Sigmoid colon (tissue), 4 donors: ENCODE measurements around the gene CYP4F11.

Experiments
- POLR2A ChIP-seq, 2 donors: fragments of 450-650 bp; IDR thresholded peaks; one replicate each; pipeline ENCODE4 v1.6.1; 2016; ENCODE audit warnings: antibody characterized with exemption in 2 of 2, mild to moderate bottlenecking in 2 of 2, moderate library complexity in 2 of 2
- POLR2AphosphoS5 ChIP-seq, 4 donors: sonication (generic); formaldehyde crosslinking; IDR thresholded peaks; one replicate each; pipeline ENCODE4 v1.6.1; 2017; ENCODE audit warnings: antibody characterized with exemption in 4 of 4
- TF ChIP-seq, protein P1 (sequence below), 4 experiments: fragments of 450-650 bp in 3 of 4; fragments of 200-600 bp in 1 of 4; IDR thresholded peaks; one replicate each; pipeline ENCODE4 v1.5.1; 2016 to 2019; ENCODE audit warnings: antibody characterized with exemption in 4 of 4, mild to moderate bottlenecking in 3 of 4, moderate library complexity in 2 of 4

GRCh38 chr19:15897026-15897737 lies 37.1 kb downstream of the CYP4F11 start:
- TF ChIP-seq, protein P1, sequence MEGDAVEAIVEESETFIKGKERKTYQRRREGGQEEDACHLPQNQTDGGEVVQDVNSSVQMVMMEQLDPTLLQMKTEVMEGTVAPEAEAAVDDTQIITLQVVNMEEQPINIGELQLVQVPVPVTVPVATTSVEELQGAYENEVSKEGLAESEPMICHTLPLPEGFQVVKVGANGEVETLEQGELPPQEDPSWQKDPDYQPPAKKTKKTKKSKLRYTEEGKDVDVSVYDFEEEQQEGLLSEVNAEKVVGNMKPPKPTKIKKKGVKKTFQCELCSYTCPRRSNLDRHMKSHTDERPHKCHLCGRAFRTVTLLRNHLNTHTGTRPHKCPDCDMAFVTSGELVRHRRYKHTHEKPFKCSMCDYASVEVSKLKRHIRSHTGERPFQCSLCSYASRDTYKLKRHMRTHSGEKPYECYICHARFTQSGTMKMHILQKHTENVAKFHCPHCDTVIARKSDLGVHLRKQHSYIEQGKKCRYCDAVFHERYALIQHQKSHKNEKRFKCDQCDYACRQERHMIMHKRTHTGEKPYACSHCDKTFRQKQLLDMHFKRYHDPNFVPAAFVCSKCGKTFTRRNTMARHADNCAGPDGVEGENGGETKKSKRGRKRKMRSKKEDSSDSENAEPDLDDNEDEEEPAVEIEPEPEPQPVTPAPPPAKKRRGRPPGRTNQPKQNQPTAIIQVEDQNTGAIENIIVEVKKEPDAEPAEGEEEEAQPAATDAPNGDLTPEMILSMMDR (IDR thresholded peaks at IDR 0.05), result no peak
- TF ChIP-seq POLR2A (IDR thresholded peaks at IDR 0.05) (no peak), POLR2AphosphoS5 (IDR thresholded peaks at IDR 0.05) (no peak)
